NB4 (cell line): ENCODE measurements around the gene C12orf76.

Experiments used
- CTCF ChIP-seq: IDR thresholded peaks from one replicate; pipeline ENCODE4 v1.5.1; 2012; ENCODE audit warnings: low read depth, low read length
- POLR2A ChIP-seq: IDR thresholded peaks from 2 replicates; pipeline ENCODE4 v1.6.1; 2011; ENCODE audit warnings: mild to moderate bottlenecking; ENCODE audit not compliant: insufficient read length; ENCODE audit errors: extremely low read depth

- TF ChIP-seq CTCF, result no peak
- TF ChIP-seq POLR2A, result no peak
Observed at GRCh38 chr12:109999649-109999971, 48.7 kb downstream of the C12orf76 start.
